ENCODE data around the gene DIAPH2.
"Not testable (repeated sequence)": the region's sequence is repeated elsewhere in the genome, so short reads cannot be mapped to it uniquely, and the experiment has no call there.

The DIAPH2 gene

DNA sequence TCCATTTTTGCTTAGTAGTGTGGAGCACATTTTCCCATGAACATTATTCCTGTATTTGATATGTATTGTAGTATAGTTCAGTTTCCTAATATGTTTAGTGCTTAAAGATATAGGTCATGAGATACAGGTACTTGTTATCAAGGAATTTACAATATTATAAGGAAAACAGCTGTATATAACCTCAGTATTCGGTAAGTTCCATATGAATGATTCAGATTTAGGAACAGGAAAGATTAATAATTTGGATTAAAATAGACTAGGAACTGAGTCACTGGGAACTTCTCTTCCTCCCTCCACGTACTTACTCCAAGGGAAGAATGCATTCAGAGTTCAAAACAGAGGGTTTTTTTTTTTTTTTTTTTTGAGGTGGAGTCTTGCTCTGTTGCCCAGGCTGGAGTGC lies 20.0 kb downstream of the DIAPH2 start:
- no peaks in the 10 kb centered on the region for H3K27me3 Mint-ChIP-seq
- no peak overlapping the region for H3K4me3 Mint-ChIP-seq
- no peaks in the 10 kb centered on the region for H3K9me3 Mint-ChIP-seq
- peaks cover 8% of the 10 kb centered on the region for H3K4me1 Mint-ChIP-seq
- peaks cover 5% of the 10 kb centered on the region for H3K36me3 Mint-ChIP-seq
- no peak overlapping the region for H3K27ac Mint-ChIP-seq

DNA sequence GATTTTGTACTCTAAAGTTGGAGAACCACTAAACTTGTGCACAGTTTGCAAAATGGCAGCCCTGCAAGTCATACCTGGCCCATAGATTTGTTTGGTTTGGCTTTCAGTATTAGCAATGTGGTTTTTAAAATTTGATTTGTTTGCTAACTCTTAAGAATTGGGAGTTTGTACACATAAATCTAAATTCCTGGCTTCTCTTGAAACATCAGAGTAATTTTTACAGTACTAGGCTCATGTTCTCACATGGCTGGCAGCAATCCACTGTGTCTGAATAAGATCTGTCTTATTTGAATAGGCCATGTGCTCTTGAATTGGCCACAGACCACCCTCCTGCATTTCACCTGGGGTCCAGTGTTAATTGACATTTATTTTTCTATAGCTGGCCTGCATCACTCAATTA lies 21.3 kb downstream of the DIAPH2 start:
- H3K4me3 Mint-ChIP-seq = no peak overlapping the region
- no peak overlapping the region for H3K27ac Mint-ChIP-seq
- peaks cover 5% of the 10 kb centered on the region for H3K4me1 Mint-ChIP-seq
- H3K36me3 Mint-ChIP-seq = peaks cover under 1% of the 10 kb centered on the region
- no peaks in the 10 kb centered on the region for H3K27me3 Mint-ChIP-seq
- no peaks in the 10 kb centered on the region for H3K9me3 Mint-ChIP-seq

DNA sequence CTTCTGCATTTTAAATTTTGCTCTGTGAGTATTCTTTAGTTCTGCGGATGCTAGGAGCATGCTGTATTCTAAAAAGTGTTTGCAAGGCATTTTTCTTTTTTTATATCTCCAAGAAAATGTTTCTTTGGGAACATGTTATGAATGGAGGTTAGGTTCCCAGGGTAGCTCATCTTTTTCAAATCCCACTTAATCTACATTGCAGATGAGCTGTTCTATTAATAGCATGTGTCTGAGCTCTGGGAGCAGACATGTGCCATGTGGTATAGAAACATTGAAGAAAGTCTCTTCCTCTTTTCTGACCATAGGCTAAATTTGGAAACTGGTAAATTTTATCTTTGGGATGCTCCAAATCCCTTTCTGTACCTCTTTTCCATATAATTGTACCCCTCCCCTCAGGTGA lies 23.2 kb downstream of the DIAPH2 start:
- Mint-ChIP-seq H3K4me1 (peaks cover 9% of the 10 kb centered on the region), H3K36me3 (no peaks in the 10 kb centered on the region), H3K27me3 (no peaks in the 10 kb centered on the region), H3K27ac (no peak overlapping the region), H3K4me3 (no peak overlapping the region), H3K9me3 (no peaks in the 10 kb centered on the region)

DNA sequence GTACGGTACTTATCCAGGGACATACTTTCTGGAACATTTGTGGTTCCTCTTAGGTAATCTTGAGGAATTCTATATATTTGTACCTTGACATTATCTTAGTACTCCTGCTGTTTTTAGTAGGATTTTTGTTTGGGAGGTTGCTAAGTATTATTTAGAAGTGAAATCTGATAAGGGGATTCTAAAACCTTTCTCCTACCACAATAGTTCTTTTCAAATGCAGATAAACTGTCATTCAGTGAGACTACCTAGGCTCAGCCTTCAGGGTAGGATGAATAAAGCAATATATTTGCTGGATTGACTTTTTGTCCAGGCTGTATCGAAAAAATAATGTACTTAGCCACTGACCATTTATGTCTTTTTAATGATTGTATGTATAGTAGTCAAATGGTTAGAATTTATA lies 25.4 kb downstream of the DIAPH2 start:
- Mint-ChIP-seq H3K4me1 (peaks cover 15% of the 10 kb centered on the region), H3K4me3 (no peak overlapping the region), H3K36me3 (no peaks in the 10 kb centered on the region), H3K27me3 (no peaks in the 10 kb centered on the region), H3K27ac (no peak overlapping the region), H3K9me3 (no peaks in the 10 kb centered on the region)

DNA sequence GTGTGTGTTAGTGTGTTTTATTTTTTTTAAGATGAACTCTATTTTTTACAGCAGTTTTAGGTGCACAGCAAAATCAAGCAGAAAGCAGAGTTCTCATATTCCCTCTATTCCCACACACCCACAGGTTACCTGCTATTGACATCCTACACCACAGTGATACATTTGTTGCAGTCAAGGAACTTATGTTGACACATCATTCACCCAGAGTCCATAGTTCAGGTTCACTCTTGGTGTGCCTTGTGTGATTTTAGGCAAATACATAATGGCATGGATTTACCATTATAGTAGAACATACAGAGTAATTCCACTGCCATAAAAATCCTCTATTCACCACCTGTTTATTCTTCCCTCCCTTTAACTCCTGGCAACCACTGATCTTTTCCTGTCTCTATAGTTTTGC lies 28.7 kb downstream of the DIAPH2 start:
- Mint-ChIP-seq H3K9me3 (no peaks in the 10 kb centered on the region), H3K4me3 (no peak overlapping the region), H3K27me3 (no peaks in the 10 kb centered on the region), H3K4me1 (peaks cover 23% of the 10 kb centered on the region), H3K27ac (no peak overlapping the region), H3K36me3 (peaks cover 2% of the 10 kb centered on the region)

DNA sequence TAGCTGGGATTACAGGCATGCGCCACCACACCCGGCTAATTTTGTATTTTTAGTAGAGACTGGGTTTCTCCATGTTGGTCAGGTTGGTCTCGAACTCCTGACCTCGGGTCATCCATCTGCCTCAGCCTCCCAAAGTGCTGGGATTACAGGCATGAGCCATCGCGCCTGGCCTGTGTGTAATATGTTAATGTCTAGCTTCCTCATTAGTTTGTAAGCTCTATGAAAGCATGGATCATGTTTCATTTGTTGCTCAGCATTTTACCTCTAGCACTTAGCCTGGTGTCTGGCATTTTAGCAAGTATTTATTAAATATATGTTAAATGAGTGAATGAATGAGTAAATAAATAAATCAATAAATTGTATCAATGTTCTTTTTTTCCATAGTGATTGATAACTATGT lies 29.8 kb downstream of the DIAPH2 start:
- peaks cover 23% of the 10 kb centered on the region for H3K4me1 Mint-ChIP-seq
- H3K9me3 Mint-ChIP-seq, H3K27ac Mint-ChIP-seq, H3K4me3 Mint-ChIP-seq, H3K36me3 Mint-ChIP-seq, H3K27me3 Mint-ChIP-seq: not testable (repeated sequence)

DNA sequence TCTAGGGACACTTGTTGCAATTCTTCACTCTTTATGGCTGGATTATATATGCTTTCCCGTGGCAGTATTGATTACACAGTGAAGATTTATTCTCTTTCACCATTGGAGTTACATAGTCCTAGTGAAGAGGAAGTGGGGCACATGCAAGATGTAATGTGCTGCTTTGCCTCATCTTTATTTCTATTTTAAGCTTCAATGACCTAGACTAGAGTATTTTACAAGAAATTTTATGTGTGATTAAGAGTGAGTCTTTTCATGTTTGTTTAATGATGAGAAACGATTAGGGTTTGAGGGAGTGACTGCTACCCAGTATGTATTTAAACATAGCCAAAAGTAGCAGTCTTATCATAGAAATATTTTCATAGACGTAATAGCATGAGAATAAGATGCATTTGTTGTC lies 30.8 kb downstream of the DIAPH2 start:
- Mint-ChIP-seq H3K27me3 (no peaks in the 10 kb centered on the region), H3K4me1 (peaks cover 23% of the 10 kb centered on the region), H3K9me3 (no peaks in the 10 kb centered on the region), H3K36me3 (peaks cover 2% of the 10 kb centered on the region), H3K4me3 (no peak overlapping the region), H3K27ac (no peak overlapping the region)

DNA sequence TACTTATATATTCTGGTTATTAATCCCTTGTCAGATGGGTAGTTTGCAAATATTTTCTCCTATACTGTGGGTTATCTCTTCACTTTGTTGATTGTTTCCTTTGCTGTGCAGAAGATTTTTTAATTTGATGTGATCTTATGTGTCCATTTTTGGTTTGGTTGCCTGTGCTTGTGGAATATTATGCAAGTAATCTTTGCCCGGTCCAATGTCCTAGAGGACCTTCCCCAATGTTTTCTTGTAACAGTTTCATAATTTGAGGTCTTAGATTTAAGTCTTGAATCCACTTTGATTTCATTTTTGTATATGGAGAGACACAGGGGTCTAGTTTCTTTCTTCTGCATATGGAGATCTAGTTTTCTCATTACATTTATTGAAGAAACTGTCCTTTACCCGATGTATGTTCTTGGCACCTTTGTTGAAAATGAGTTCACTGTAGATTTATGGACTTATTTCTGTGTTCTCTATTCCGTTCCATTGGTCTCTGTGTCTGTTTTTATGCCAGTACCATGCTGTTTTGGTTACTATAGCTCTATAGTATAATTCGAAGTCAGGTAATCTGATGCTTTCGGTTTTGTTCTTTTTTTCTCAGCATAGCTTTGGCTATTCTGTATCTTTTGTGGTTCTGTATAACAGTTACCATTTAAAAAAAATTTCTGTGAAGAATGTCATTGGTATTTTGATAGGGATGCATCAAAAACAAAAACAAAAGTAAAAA lies 34.7 kb downstream of the DIAPH2 start:
- Mint-ChIP-seq H3K9me3 (no peaks in the 10 kb centered on the region), H3K4me1 (peaks cover 14% of the 10 kb centered on the region), H3K4me3 (no peak overlapping the region), H3K27ac (no peak overlapping the region), H3K36me3 (peaks cover 2% of the 10 kb centered on the region), H3K27me3 (no peaks in the 10 kb centered on the region)

DNA sequence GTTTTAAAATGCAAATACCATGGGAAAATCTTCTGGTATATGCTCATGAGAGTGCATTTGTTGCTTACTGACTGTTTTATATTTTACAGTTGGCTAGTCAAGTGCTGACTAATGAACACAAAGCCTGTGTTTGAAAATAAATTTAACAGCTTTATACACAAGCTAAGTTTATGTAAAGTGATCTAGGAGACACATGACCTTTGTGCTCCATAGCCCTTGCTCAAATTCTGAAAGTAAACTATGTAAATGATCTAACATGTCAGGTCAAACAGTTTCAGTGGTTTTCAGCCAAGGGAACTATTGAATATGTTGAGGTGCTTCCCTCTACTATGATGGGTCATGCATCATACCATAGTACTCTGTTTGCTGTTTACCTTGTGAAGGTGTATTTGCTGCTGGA lies 36.7 kb downstream of the DIAPH2 start:
- Mint-ChIP-seq H3K4me1 (peaks cover 4% of the 10 kb centered on the region), H3K9me3 (no peaks in the 10 kb centered on the region), H3K27ac (no peak overlapping the region), H3K4me3 (no peak overlapping the region), H3K27me3 (no peaks in the 10 kb centered on the region), H3K36me3 (peaks cover 2% of the 10 kb centered on the region)

DNA sequence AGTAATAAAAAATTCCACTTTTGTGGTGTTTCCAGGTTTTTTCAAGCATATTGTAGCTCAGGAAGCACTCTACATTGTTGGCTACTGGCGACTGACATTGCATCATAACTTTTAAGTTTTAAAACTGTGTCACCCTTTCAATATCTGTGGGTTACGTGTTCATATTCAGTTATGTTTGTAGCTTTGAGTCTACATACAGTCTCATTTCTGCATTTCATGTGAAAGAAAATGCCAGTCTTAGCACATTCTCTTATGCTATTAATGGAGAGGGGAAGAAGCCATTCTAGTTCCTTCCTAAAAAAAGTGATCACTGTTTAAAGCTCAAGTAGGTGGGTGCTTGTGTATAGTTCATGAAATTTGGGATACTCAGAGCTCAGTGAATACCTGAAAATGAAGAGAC lies 38.1 kb downstream of the DIAPH2 start:
- peaks cover 2% of the 10 kb centered on the region for H3K36me3 Mint-ChIP-seq
- no peaks in the 10 kb centered on the region for H3K9me3 Mint-ChIP-seq
- no peaks in the 10 kb centered on the region for H3K27me3 Mint-ChIP-seq
- H3K4me1 Mint-ChIP-seq = no peaks in the 10 kb centered on the region
- H3K4me3 Mint-ChIP-seq = no peak overlapping the region
- no peak overlapping the region for H3K27ac Mint-ChIP-seq

DNA sequence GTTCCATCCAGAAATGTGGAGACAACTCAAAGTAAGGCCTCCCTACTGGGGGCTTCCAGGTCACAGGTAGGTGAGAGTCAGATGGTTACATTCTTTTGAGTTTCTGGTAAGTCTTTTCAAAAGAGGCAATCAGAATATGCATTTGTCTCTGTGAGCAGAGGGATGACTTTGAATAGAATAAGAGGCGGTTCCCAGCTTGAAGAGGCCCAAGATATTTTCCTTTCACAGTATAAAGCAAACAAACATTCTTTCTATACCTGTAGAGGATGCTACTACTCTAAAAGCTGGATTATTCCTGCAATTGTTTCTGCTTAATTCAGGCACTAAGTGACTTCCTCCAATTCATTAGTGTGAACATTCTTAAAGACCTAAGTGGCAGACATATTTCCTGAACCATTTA lies 44.4 kb downstream of the DIAPH2 start:
- Mint-ChIP-seq H3K4me1 (no peaks in the 10 kb centered on the region), H3K27ac (no peak overlapping the region), H3K9me3 (no peaks in the 10 kb centered on the region), H3K36me3 (no peaks in the 10 kb centered on the region), H3K27me3 (no peaks in the 10 kb centered on the region), H3K4me3 (no peak overlapping the region)

DNA sequence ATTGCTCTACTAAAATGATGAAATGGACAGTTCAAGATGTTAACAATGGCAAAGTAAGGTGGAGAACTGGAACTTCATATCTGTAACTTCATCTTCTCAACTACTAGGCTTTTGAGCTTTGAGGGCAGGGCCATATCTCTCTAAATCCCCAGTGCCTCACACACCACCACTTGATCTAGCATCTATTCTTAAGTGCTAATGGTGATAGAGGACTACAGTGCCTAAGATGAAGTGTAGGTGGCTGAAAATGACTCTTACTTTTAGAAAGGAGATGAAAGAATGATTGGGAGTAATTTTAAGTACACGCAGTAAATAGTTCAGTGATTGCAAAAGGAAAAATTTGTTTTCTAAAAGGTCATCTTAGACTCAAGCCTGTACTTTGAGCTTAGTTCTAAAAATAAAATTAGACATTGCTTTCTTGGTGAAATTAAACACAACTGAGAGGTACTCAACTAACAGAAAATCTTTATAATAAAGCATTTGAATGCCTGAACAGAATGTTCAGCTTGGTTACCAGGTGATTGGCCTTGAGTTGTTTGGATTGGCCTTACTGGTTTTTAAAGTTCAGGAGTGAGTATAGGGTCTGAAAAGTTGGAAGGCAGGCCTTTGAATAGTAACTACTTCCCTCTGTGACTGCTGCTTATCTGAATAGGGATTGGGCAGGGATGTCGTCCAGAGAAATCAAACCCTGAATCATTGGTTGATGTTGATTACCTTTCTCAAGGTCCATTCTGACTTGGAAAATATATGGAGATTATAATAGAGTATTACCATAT lies 45.4 kb downstream of the DIAPH2 start:
- H3K36me3 Mint-ChIP-seq = no peaks in the 10 kb centered on the region
- no peaks in the 10 kb centered on the region for H3K27me3 Mint-ChIP-seq
- no peaks in the 10 kb centered on the region for H3K4me1 Mint-ChIP-seq
- H3K27ac Mint-ChIP-seq = no peak overlapping the region
- no peaks in the 10 kb centered on the region for H3K9me3 Mint-ChIP-seq
- H3K4me3 Mint-ChIP-seq = no peak overlapping the region

DNA sequence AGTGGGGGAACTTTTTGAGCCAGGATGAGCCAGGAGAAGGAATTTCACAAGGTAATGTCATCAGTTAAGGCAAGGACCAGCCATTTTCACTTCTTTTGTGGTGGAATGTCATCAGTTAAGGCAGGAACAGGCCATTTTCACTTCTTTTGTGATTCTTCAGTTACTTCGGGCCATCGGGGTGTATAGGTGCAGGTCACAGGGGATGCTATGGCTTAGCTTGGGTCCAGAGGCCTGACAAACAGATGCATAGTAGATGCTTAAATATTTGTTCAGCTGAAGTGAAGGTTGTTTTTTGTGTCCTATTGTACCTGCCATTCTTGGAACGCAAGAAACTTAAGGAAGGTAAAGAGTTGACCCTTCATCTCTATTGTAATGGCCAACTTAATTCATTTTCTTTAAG lies 46.4 kb downstream of the DIAPH2 start:
- not testable (repeated sequence) for H3K4me3 Mint-ChIP-seq, H3K9me3 Mint-ChIP-seq, H3K27ac Mint-ChIP-seq, H3K36me3 Mint-ChIP-seq, H3K4me1 Mint-ChIP-seq, H3K27me3 Mint-ChIP-seq

DNA sequence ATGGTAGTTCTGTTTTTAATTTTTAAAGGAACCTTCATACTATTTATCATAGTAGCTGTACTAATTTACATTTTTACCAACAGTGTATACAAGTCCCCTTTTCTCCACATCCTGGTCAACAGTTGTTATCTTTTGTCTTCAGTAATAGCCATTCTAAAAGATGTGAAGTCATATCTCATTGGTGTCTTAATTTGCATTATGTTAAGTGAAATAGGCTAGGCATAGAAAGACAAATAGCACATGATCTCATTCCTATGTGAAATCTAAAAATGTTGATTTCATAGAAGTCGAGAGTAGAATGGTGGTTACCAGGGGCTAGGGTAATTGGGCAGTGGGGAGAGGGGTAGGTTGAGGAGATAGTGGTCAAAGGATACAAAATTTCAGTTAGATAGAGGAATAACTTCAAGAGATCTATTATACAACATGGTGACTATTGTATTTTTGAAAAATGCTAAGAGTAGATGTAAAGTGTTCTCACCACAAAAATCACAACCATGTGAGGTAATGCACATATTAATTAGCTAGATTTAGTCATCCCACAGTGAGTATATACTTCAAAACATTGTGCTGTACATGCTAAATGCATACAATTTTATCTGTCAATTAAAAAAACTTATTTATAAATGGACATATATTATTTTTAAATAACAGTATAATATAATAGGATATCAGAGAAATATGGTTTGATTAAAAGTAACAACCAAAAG lies 58.9 kb downstream of the DIAPH2 start:
- no peaks in the 10 kb centered on the region for H3K4me1 Mint-ChIP-seq
- no peak overlapping the region for H3K4me3 Mint-ChIP-seq
- H3K36me3 Mint-ChIP-seq = peaks cover 5% of the 10 kb centered on the region
- H3K9me3 Mint-ChIP-seq = no peaks in the 10 kb centered on the region
- H3K27me3 Mint-ChIP-seq = no peaks in the 10 kb centered on the region
- no peak overlapping the region for H3K27ac Mint-ChIP-seq

DNA sequence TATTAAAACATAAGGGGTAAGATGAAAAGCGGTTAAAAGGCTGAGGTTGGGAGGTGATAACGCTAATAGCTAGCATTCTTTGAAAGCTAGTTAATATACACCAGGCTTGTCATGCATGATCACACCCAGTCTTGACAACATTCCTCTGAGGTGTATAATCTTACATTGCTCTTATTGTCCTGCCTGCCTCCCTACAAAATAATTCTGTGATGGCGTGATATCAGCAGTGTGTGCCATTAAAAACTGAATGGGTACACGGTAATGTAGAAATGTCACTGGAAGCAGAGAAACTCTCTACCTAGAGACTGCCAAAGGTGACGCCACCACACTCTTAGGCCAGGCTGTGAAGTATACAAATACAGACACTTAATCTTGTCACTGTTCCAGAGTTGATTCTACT lies 68.1 kb downstream of the DIAPH2 start:
- H3K27me3 Mint-ChIP-seq = no peaks in the 10 kb centered on the region
- H3K27ac Mint-ChIP-seq = no peak overlapping the region
- no peaks in the 10 kb centered on the region for H3K4me1 Mint-ChIP-seq

DNA sequence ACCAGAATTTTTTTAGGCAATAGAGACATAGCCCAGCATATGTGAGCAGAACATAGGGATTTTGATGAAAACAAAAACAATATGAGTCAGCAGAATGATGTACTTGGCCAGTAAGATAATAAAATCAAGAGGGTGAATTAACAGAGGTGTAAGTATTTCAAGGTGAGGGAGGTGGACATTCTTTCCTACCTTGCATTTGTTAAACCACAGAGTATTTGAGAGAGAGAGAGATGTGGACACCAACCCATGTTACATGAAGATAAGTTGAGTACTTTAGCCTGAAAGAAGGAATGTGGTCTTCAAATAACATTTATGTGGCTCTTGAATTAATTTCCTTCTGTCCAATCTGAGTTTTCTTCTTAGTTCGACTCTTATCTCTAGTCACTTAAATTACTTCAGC lies 68.6 kb downstream of the DIAPH2 start:
- Mint-ChIP-seq H3K4me3 (no peak overlapping the region), H3K9me3 (no peaks in the 10 kb centered on the region), H3K27ac (no peak overlapping the region), H3K27me3 (no peaks in the 10 kb centered on the region), H3K36me3 (peaks cover 5% of the 10 kb centered on the region), H3K4me1 (no peaks in the 10 kb centered on the region)

More for the DNA sequence above, 68.1 kb downstream of the DIAPH2 start:
- peaks cover 5% of the 10 kb centered on the region for H3K36me3 Mint-ChIP-seq
- H3K4me3 Mint-ChIP-seq = no peak overlapping the region
- no peaks in the 10 kb centered on the region for H3K9me3 Mint-ChIP-seq

All from activated naive CD4-positive, alpha-beta T cell treated with anti-CD3 and anti-CD28 coated beads, Interleukin-2, amount 50 U/mL, for 24 hours (primary cell).